Esophagus muscularis mucosa (tissue), 3 donors: ENCODE results near the gene NRXN2.

Source experiments
- CTCF ChIP-seq, 3 experiments: fragments of 200-600 bp in 2 of 3; fragments of 450-650 bp in 1 of 3; sonication (generic) in 2 of 3; IDR thresholded peaks; one replicate each; pipeline ENCODE4 v1.5.1; 2017 to 2019; ENCODE audit warnings: antibody characterized with exemption in 3 of 3, mild to moderate bottlenecking in 2 of 3, moderate library complexity in 1 of 3
- POLR2A ChIP-seq: fragments of 450-650 bp; IDR thresholded peaks from one replicate; pipeline ENCODE4 v1.6.1; 2017; ENCODE audit warnings: antibody characterized with exemption, moderate library complexity, mild to moderate bottlenecking, low read depth
- POLR2AphosphoS5 ChIP-seq, 2 donors: sonication (generic); formaldehyde crosslinking; IDR thresholded peaks; one replicate each; pipeline ENCODE4 v1.6.1; 2017; ENCODE audit warnings: antibody characterized with exemption in 2 of 2

GRCh38 chr11:64731601-64732000, 8.6 kb upstream of the NRXN2 start:
- no peak for TF ChIP-seq CTCF (IDR thresholded peaks at IDR 0.05)
- TF ChIP-seq POLR2A = no peak
- TF ChIP-seq POLR2AphosphoS5 (IDR thresholded peaks at IDR 0.05) = no peak
